Upper lobe of right lung (tissue), 1 donor: Measurements from ENCODE around the gene CKS1B. TPM values are rescaled to one million over a fixed set of nuclear protein-coding genes. Genes with fewer than 3 reads are reported as not detected.
A peak's percentile ranks its signal among the peaks of the same experiment; 100 is the strongest.

Source experiments
- ATAC-seq: fragments of 200-7000 bp; cut with Tn5 transposase; one replicate; pipeline ENCODE4 v1.9.1; 2020; ENCODE audit warnings: mild to moderate bottlenecking, moderate library complexity
- DNase-seq: peaks from one replicate; pipeline ENCODE4 v3.0.0-alpha.2; 2020
- H3K27ac ChIP-seq: fragments of 200-600 bp; one replicate; pipeline ENCODE4 v1.8.0; 2022
- H3K27me3 ChIP-seq: fragments of 200-600 bp; one replicate; pipeline ENCODE4 v1.8.0; 2022; ENCODE audit warnings: mild to moderate bottlenecking
- H3K36me3 ChIP-seq: fragments of 200-600 bp; one replicate; pipeline ENCODE4 v1.8.0; 2022
- H3K4me1 ChIP-seq: fragments of 200-600 bp; one replicate; pipeline ENCODE4 v1.8.0; 2022
- H3K4me3 ChIP-seq: fragments of 200-600 bp; one replicate; pipeline ENCODE4 v1.8.0; 2022; ENCODE audit warnings: mild to moderate bottlenecking
- H3K9me3 ChIP-seq: fragments of 200-600 bp; one replicate; pipeline ENCODE4 v1.8.0; 2022
- intact Hi-C: fragments of 100-400 bp; cut with DNase I; formaldehyde crosslinking; loops from one replicate; pipeline ENCODE4 v1.11.0; 2022
- total RNA-seq: library from RNA; stranded (reverse); fragmentation: NEBNext Ultra II Directional; extraction: Animal tissue kit (Norgen Biotek cat#: 25700); gene quantifications from one replicate; pipeline ENCODE4 v1.2.1, GENCODE V29; 2021
- TF ChIP-seq, protein P1 (sequence below): fragments of 200-600 bp; IDR thresholded peaks from one replicate; pipeline ENCODE4 v1.8.0; 2022; ENCODE audit warnings: antibody characterized with exemption
- donor health status: DM: no; HTN: yes; CAD: no; lungs with severe emphysema.

CKS1B gene
- total RNA-seq, 1 donor from 2014 or later: 27.0 TPM

DNA sequence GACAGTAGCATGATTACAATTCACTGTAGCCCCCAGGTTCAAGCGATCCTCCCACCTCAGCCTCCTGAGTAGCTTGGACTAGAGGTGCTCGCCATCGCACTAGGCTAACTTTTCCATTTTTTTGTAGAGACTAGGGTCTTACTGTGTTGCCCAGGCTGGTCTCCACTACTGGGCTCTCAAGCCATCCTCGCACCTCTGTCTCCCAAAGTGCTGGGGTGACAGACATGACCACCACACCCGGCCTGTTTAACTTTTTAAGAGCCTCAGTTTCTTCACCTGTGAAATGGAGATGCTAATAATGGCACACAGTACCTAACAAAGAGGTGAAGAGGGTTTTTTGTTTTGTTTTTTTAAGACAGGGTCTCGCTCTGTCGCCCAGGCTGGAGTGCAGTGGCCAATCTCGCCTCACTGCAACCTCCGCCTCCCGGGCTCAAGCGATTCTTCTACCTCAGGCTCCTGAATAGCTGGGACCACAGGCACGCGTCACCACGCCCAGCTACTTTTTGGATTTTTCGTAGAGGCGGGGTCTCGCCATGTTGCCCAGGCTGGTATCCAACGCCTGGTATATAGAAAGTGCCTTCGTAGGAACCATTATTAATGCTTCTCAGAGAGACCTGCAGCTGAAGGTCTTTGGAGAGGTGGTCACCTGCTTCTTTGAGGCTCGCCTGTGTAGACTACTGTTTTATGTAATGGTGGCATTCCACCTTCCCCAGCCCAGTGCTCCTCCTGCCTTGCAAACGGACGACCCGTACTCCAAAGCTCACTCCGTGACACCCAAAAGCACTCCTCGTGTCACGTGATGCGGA is 38.5 kb upstream of the CKS1B start:
- Histone ChIP-seq H3K27me3 (no peaks in the 10 kb centered on the region), H3K9me3 (no peaks in the 10 kb centered on the region), H3K4me1 (peaks cover 18% of the 10 kb centered on the region), H3K4me3 (peak overlapping the region; percentile 71), H3K36me3 (peaks cover 9% of the 10 kb centered on the region), H3K27ac (peak overlapping the region; percentile 99)
- no peak for ATAC-seq
- intact Hi-C loops: no loop called here
- no peak for DNase-seq
- TF ChIP-seq, protein P1, sequence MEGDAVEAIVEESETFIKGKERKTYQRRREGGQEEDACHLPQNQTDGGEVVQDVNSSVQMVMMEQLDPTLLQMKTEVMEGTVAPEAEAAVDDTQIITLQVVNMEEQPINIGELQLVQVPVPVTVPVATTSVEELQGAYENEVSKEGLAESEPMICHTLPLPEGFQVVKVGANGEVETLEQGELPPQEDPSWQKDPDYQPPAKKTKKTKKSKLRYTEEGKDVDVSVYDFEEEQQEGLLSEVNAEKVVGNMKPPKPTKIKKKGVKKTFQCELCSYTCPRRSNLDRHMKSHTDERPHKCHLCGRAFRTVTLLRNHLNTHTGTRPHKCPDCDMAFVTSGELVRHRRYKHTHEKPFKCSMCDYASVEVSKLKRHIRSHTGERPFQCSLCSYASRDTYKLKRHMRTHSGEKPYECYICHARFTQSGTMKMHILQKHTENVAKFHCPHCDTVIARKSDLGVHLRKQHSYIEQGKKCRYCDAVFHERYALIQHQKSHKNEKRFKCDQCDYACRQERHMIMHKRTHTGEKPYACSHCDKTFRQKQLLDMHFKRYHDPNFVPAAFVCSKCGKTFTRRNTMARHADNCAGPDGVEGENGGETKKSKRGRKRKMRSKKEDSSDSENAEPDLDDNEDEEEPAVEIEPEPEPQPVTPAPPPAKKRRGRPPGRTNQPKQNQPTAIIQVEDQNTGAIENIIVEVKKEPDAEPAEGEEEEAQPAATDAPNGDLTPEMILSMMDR: no peak

DNA sequence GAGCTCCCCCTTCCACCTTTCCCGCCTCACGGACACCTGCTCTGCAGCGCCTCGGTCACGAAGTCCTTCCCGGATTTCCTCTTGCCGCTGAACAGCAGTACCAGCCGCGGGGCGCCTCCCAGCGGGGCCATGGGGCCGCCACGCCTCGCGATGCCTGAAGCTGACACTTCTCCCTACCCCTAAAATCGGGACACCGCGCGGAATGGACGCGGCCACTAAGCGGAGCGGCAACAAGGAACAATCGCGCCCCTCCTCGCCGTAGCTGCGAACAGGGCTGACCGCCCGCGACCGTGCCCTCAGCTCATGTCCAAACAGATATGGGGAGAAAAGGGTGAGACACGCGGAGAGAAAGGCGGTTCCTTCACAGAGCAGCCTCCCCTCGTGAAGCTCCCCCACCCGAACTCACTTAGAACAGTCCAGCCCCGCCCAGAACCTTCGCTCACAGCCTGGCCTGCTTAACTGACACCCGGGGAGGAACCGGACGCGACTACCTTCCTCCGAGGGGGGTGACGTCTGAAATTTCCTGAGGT is 37.9 kb upstream of the CKS1B start, which contains the start of gene PMVK:
PMVK (minus strand) TSS at position 165 of the 530 bp plus-strand sequence; CDS start at position 131, 34 bp downstream.
- ATAC-seq: peak; percentile 93
- peaks cover 6% of the 10 kb centered on the region for H3K36me3 ChIP-seq
- peaks cover 23% of the 10 kb centered on the region for H3K4me1 ChIP-seq
- H3K4me3 ChIP-seq: peak within 1 kb of the TSS; percentile 71
- DNase-seq: peak; percentile 98
- no peaks in the 10 kb centered on the region for H3K27me3 ChIP-seq
- TF ChIP-seq, protein P1: peak; percentile 35
- intact Hi-C loops: no loop called here
- H3K9me3 ChIP-seq: no peaks in the 10 kb centered on the region
- peak within 1 kb of the TSS; percentile 99 for H3K27ac ChIP-seq

DNA sequence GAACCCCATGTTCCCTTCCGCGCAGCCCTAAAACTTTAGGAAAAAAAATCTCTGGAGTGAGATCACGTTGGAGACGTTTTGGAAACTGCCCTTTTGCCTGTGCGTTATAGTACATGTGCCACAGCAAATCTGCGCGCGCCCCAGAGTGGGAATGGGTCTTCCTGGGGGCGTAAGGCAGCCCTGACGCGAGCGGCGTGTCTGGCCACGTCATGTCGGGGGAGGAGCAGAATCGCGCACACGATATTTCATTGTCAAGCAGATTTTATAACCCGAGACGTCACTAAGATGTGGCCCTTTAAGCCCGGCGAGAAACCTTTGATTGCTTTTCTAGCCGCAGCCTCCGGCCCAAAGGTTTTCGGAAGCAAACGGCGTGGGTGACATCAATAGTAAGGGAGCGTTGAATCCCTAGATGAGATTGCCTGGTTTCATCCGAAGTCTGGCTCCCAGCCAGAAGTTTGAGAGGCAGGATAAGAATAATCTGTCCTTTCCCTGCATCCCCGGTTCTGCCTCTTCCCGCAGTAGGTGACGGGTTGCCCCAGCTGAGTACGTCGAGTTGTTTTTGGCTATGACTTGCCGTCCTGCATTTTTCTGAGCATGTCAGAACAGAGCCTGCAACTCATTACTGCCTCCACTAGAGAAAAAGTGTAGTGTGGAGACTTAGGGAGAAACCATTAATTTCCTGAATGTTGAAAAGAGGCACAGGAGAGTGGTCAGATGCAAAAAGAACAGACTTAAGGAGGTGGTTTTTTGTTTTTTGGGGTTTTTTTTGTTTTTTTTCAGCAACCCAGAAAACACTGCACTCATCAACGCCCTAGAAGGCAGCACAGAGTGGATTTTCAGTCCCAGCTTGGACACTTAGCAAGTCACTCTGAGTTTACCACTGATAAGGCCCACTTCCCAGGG is 37.1 kb upstream of the CKS1B start:
- ATAC-seq (peak; percentile 82), DNase-seq (peak; percentile 96)
- peak overlapping the region; percentile 99 for H3K27ac ChIP-seq
- peaks cover 30% of the 10 kb centered on the region for H3K4me1 ChIP-seq
- no peaks in the 10 kb centered on the region for H3K27me3 ChIP-seq
- intact Hi-C loops: no loop called here
- no peaks in the 10 kb centered on the region for H3K9me3 ChIP-seq
- no peaks in the 10 kb centered on the region for H3K36me3 ChIP-seq
- TF ChIP-seq, protein P1: peak; percentile 29
- peak overlapping the region; percentile 71 for H3K4me3 ChIP-seq

DNA sequence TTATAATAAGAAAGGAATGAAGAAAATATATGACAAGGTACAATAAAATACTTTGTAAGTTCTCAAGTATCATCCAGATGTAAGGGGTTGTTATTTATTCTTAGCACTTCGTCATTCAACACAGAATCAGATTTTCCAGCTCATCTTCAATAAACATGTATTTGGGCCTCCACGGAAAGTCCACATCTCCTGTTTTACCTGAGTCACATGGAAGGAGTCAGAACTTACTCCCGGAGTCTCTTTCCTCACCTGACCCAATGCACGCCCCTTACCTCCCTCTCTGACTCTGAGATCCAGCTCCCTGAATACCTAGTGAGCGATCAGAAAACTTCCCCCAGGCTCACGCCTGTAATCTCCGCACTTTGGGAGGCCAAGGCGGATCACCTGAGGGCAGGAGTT is 36.5 kb upstream of the CKS1B start:
- intact Hi-C loops: no loop called here
- Histone ChIP-seq H3K4me1 (peaks cover 36% of the 10 kb centered on the region), H3K4me3 (peak overlapping the region; percentile 71), H3K27ac (peak overlapping the region; percentile 99), H3K36me3 (no peaks in the 10 kb centered on the region), H3K9me3 (no peaks in the 10 kb centered on the region), H3K27me3 (no peaks in the 10 kb centered on the region)
- DNase-seq: no peak
- no peak for ATAC-seq
- TF ChIP-seq, protein P1: no peak

DNA sequence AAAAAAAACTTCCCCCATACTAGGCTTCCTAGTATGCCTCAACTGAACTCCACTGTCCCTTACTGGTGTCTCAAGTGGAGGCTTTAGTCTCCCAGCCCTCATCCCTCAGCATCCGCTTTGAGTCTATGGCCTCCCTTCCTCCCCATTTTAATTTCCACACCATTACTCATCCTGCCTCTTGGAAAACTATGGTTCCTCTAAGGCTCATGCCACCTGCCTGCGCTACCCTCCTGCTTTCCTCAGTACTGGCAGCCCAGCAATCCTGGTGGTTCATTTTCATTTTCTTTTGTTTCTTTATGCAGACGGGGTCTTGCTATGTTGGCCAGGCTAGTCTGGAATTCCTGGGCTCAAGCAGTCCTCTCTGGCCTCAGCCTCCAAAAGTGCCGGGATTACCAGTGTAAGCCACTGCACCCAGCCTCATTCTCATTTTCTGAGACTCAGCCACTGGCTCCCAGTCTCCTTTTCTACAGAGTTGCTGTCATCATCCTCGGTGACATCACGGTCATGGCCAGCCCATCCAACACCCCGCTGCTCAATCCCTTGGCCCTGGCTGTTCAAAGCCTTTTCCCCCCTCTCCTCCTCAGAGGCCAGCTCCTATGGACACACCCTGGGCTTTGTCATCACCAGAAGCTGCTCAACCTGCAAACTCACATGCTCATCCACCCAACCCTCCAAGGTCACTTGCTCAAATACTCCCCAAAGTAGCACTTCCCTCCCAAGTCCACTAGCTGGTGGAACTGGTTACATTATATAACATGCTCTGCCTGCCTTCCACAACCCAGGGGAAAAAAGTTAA is 35.7 kb upstream of the CKS1B start:
- ATAC-seq (no peak), DNase-seq (no peak)
- H3K27me3 ChIP-seq: no peaks in the 10 kb centered on the region
- H3K4me3 ChIP-seq: no peak overlapping the region
- intact Hi-C loops: no loop called here
- TF ChIP-seq, protein P1: no peak
- H3K27ac ChIP-seq: peak overlapping the region; percentile 99
- H3K36me3 ChIP-seq: no peaks in the 10 kb centered on the region
- H3K4me1 ChIP-seq: peaks cover 41% of the 10 kb centered on the region
- no peaks in the 10 kb centered on the region for H3K9me3 ChIP-seq
